GM23248 (cell line): ENCODE results near the gene NCOA7. TPM values are rescaled to one million over a fixed set of nuclear protein-coding genes. Genes with fewer than 3 reads are reported as not detected.
A peak's percentile ranks its signal among the peaks of the same experiment; 100 is the strongest.

Experiments
- DNase-seq: peaks from one replicate; pipeline ENCODE4 v3.0.0-alpha.2; 2015
- H2AFZ ChIP-seq: fragments of 200-600 bp; sonication (generic); 2 replicates; pipeline ENCODE4 v1.6.1; 2016; ENCODE audit warnings: antibody characterized with exemption
- H3F3A ChIP-seq: fragments of 200-600 bp; sonication (generic); 2 replicates; pipeline ENCODE4 v1.6.1; 2016; ENCODE audit warnings: mild to moderate bottlenecking, antibody characterized with exemption, mixed run types; ENCODE audit not compliant: insufficient read depth
- H3K27ac ChIP-seq: fragments of 200-600 bp; sonication (generic); 2 replicates; pipeline ENCODE4 v1.5.1; 2016; ENCODE audit warnings: mild to moderate bottlenecking
- H3K27me3 ChIP-seq: fragments of 200-600 bp; sonication (generic); replicated peaks from 2 replicates; pipeline ENCODE4 v1.6.1; 2016; ENCODE audit warnings: mild to moderate bottlenecking; ENCODE audit not compliant: insufficient read depth
- H3K36me3 ChIP-seq: fragments of 200-600 bp; sonication (generic); 2 replicates; pipeline ENCODE4 v1.6.1; 2016; ENCODE audit warnings: low read depth, mild to moderate bottlenecking
- H3K4me1 ChIP-seq: fragments of 200-600 bp; sonication (generic); 2 replicates; pipeline ENCODE4 v1.6.1; 2016; ENCODE audit warnings: mild to moderate bottlenecking; ENCODE audit not compliant: insufficient read depth
- H3K4me2 ChIP-seq: fragments of 200-600 bp; sonication (generic); one replicate; pipeline ENCODE4 v1.6.1; 2016; ENCODE audit warnings: mild to moderate bottlenecking; ENCODE audit not compliant: unreplicated experiment
- H3K4me3 ChIP-seq: fragments of 200-600 bp; sonication (generic); 2 replicates; pipeline ENCODE4 v1.5.1; 2016; ENCODE audit warnings: mild to moderate bottlenecking
- H3K79me2 ChIP-seq: fragments of 200-600 bp; sonication (generic); 2 replicates; pipeline ENCODE4 v1.6.1; 2016; ENCODE audit warnings: mild to moderate bottlenecking; ENCODE audit not compliant: insufficient read depth
- H3K9ac ChIP-seq: fragments of 200-600 bp; sonication (generic); 2 replicates; pipeline ENCODE4 v1.6.1; 2016; ENCODE audit warnings: mild to moderate bottlenecking
- H3K9me2 ChIP-seq: fragments of 200-600 bp; sonication (generic); 2 replicates; pipeline ENCODE4 v1.6.1; 2016; ENCODE audit warnings: mixed run types, mild to moderate bottlenecking, moderate library complexity; ENCODE audit not compliant: insufficient read depth
- H3K9me3 ChIP-seq: fragments of 200-600 bp; sonication (generic); one replicate; pipeline ENCODE4 v1.6.1; 2017; ENCODE audit warnings: low read depth
- H4K20me1 ChIP-seq: fragments of 200-600 bp; sonication (generic); 2 replicates; pipeline ENCODE4 v1.6.0; 2016; ENCODE audit not compliant: insufficient read depth
- EZH2 ChIP-seq: fragments of 200-600 bp; sonication (generic); IDR thresholded peaks from 2 replicates; pipeline ENCODE4 v1.6.1; 2018; ENCODE audit warnings: antibody characterized with exemption, mild to moderate bottlenecking; ENCODE audit not compliant: insufficient read depth, poor library complexity, severe bottlenecking
- EZH2phosphoT487 ChIP-seq: fragments of 200-600 bp; sonication (generic); IDR thresholded peaks from 2 replicates; pipeline ENCODE4 v1.6.1; 2018; ENCODE audit warnings: antibody characterized with exemption, moderate library complexity, mild to moderate bottlenecking, low read depth; ENCODE audit not compliant: insufficient read depth
- WGBS, 2 experiments: methylation state at CpG; one replicate each; pipeline ENCODE4 v1.1.6; 2015 to 2017; ENCODE audit warnings: low lambda C conversion rate in 2 of 2, low coverage in 1 of 2; ENCODE audit errors: missing lambda C conversion rate in 2 of 2; 5-methylcytosine and 5-hydroxymethylcytosine counted together
- in situ Hi-C: fragments of 300-500 bp; cut with MboI; formaldehyde crosslinking; loops from 2 replicates; pipeline ENCODE4 v1.15.0; 2020
- polyA plus RNA-seq: library from polyadenylated mRNA; unstranded; fragments of >200 nt; fragmentation: Nextera tagmentation; extraction: Ambion mirVana; gene quantifications from 2 replicates; pipeline ENCODE4 v1.2.1, GENCODE V29; 2016
- total RNA-seq: library from RNA; depleted of rRNA; stranded (reverse); fragments of >200 nt; shearing (Covaris generic); gene quantifications from 2 replicates; pipeline ENCODE4 v1.2.3, GENCODE V29; 2014

Gene NCOA7
- total and polyA plus RNA-seq, 2 experiments from 2014 or later = 9.5 to 10.2 TPM

- Histone ChIP-seq H3K4me3 (peak overlapping the region; percentile 89), H4K20me1 (no peaks in the 10 kb centered on the region), H3K27ac (peak overlapping the region; percentile 95), H3K9me3 (no peaks in the 10 kb centered on the region), H3K36me3 (no peaks in the 10 kb centered on the region), H3K4me1 (peaks cover 23% of the 10 kb centered on the region; the same call in 1 of the 2 replicates), H3K79me2 (peaks cover 16% of the 10 kb centered on the region), H3K27me3 (0 out of 2 replicates have a peak, but pooled peaks cover under 1% of the 10 kb centered on the region), H2AFZ (peak overlapping the region; percentile 94), H3K9me2 (no peaks in the 10 kb centered on the region), H3K9ac (peak overlapping the region; percentile 93), H3K4me2 (peak overlapping the region; percentile 90), H3F3A (peaks cover 14% of the 10 kb centered on the region)
- in situ Hi-C loops = no loop called here
- WGBS, 2 experiments = 8 to 9% methylated on average over 17 of the region's 17 CpGs
- peak; percentile 95 for DNase-seq
- TF ChIP-seq EZH2 = no peak
- no peak for TF ChIP-seq EZH2phosphoT487
These were observed 10.7 kb upstream of the NCOA7 start for GRCh38 chr6:125779924-125780539.

- Histone ChIP-seq H4K20me1 (no peaks in the 10 kb centered on the region), H3F3A (peaks cover 14% of the 10 kb centered on the region), H3K4me2 (peak overlapping the region; percentile 90), H3K36me3 (no peaks in the 10 kb centered on the region), H3K79me2 (peaks cover 16% of the 10 kb centered on the region), H3K4me1 (peaks cover 23% of the 10 kb centered on the region; the same call in 1 of the 2 replicates), H3K9me3 (no peaks in the 10 kb centered on the region), H3K9ac (peak overlapping the region; percentile 93), H2AFZ (peak overlapping the region; percentile 94), H3K4me3 (peak overlapping the region; percentile 89), H3K9me2 (no peaks in the 10 kb centered on the region), H3K27ac (peak overlapping the region; percentile 95), H3K27me3 (no peaks in the 10 kb centered on the region)
- in situ Hi-C loops = no loop called here
- peak; percentile 81 for DNase-seq
- WGBS, 2 experiments = 0 to 1% methylated on average over 28 of the region's 28 CpGs
- TF ChIP-seq EZH2 (no peak), EZH2phosphoT487 (no peak)
These were observed 10.0 kb upstream of the NCOA7 start for GRCh38 chr6:125780540-125781313.

- in situ Hi-C loops = no loop called here
These were observed 9.4 kb upstream of the NCOA7 start for GRCh38 chr6:125781314-125781868.

GRCh38 chr6:125784365-125784764 is 6.4 kb upstream of the NCOA7 start:
- Histone ChIP-seq H3K9me2 (no peaks in the 10 kb centered on the region), H3K9me3 (no peaks in the 10 kb centered on the region), H3K4me1 (peaks cover 23% of the 10 kb centered on the region), H2AFZ (no peak overlapping the region), H3K9ac (no peak overlapping the region), H3K27ac (no peak overlapping the region), H3K79me2 (peaks cover 16% of the 10 kb centered on the region), H4K20me1 (no peaks in the 10 kb centered on the region), H3K4me2 (no peak overlapping the region), H3K4me3 (no peak overlapping the region), H3K36me3 (no peaks in the 10 kb centered on the region), H3K27me3 (no peaks in the 10 kb centered on the region), H3F3A (peaks cover 18% of the 10 kb centered on the region)
- peak; percentile 10 for DNase-seq
- WGBS, 2 experiments = 92 to 94% methylated on average over 2 of the region's 2 CpGs
- TF ChIP-seq EZH2phosphoT487 (no peak), EZH2 (no peak)
- in situ Hi-C loops = no loop called here

More at GRCh38 chr6:125781314-125781868, 9.4 kb upstream of the NCOA7 start:
- H3F3A ChIP-seq = peaks cover 14% of the 10 kb centered on the region
- H3K4me3 ChIP-seq = peak overlapping the region; percentile 89
- no peaks in the 10 kb centered on the region for H3K27me3 ChIP-seq
- peaks cover 23% of the 10 kb centered on the region; the same call in 1 of the 2 replicates for H3K4me1 ChIP-seq
- DNase-seq = peak; percentile 34
- H4K20me1 ChIP-seq = no peaks in the 10 kb centered on the region
- H3K9me3 ChIP-seq = no peaks in the 10 kb centered on the region
- peak overlapping the region; percentile 95 for H3K27ac ChIP-seq
- no peaks in the 10 kb centered on the region for H3K9me2 ChIP-seq
- peak overlapping the region; percentile 94 for H2AFZ ChIP-seq
- peak overlapping the region; percentile 93 for H3K9ac ChIP-seq
- no peaks in the 10 kb centered on the region for H3K36me3 ChIP-seq
- WGBS, 2 experiments = 2% methylated on average over 3 of the region's 3 CpGs
- peak overlapping the region; percentile 90 for H3K4me2 ChIP-seq
- no peak for TF ChIP-seq EZH2phosphoT487
- TF ChIP-seq EZH2 = no peak
- peaks cover 16% of the 10 kb centered on the region for H3K79me2 ChIP-seq
